ENCODE measurements around the gene RNF220. TPM values are rescaled to one million over a fixed set of nuclear protein-coding genes. Genes with fewer than 3 reads are reported as not detected.

RNF220 gene
- total and polyA plus RNA-seq, 2 of the 4 experiments (the other 2 are of a cell fraction) = 71.8 to 77.1 TPM

DNA sequence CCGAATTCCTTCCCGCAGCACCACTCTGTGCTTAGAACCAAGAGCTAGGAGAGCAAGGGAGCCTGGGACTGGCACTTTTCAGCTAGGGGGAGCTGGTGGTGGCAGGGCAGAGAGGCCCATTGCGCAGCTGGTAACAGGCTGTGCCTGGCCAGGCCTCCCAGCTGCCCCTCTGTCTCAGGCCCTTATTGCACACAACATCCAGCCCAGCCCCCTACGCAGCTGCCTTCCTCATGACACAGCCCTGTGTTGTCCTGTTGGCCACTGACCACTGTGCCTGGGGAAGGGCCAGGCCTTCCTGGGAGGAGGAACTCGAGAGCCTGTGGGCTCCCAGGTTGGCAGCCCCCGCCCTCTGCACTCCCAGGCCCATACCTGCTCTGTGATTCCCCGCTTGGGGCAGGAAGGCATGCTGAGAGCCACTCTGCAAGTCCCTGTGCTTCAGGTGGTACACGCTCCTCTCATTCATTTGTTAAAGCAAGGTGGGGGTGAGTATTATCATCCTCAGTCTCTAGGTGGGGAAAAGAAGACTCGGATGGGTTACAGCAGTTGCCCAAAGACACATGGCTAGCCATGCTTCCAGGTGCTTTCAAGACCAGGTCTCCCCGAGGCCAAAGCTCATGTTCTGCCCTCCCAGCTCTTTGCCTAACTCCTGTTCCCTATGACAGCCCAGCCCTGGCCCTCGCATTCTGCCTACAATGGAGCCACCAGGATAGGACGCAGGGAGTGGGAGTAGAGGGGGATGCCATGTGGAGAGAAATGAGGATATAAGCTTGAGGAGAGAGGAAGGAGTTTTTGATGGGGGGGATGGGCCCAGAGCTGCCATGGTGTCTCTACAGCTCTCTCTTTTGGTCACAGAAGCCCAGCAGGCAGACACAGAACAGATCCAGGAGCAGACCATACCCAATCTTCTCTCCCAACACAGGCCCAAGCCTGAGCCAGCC, 187.4 kb downstream of the RNF220 start:
- Histone ChIP-seq H2AFZ (replicated peaks; ENCODE audit: low read length, poor library complexity) (no peak overlapping the region), H3K4me2 (ENCODE audit: low read depth, low read length) (no peak overlapping the region), H4K91ac (ENCODE audit: insufficient read depth, low read depth, low read length) (no peak overlapping the region), H3K4me1 (ENCODE audit: control insufficient read depth, insufficient read depth, low read length) (no peaks in the 10 kb centered on the region), H2AK5ac (ENCODE audit: low read depth, low read length) (no peak overlapping the region), H3K23ac (ENCODE audit: low read depth, low read length) (no peak overlapping the region), H3K36me3 (ENCODE audit: control insufficient read depth, insufficient read depth, low read length) (no peaks in the 10 kb centered on the region), H3K14ac (replicated peaks; ENCODE audit: low read depth, low read length) (no peak overlapping the region), H3K4ac (ENCODE audit: low read depth, low read length) (no peak overlapping the region), H2AK9ac (replicated peaks; ENCODE audit: low read depth, low read length, poor library complexity) (no peak overlapping the region), H3K56ac (ENCODE audit: extremely low read depth, insufficient read depth, low read length) (no peak overlapping the region), H3K4me3 (ENCODE audit: insufficient read depth, low read depth, low read length) (no peak overlapping the region), H4K8ac (ENCODE audit: low read depth in 2 of 2, low read length in 2 of 2) (no peak overlapping the region; a peak in 1 of 4 replicates), H3K18ac (ENCODE audit: low read depth, low read length) (no peak overlapping the region), H2BK20ac (ENCODE audit: low read depth, low read length) (no peak overlapping the region), H3K9me3 (ENCODE audit: control insufficient read depth, insufficient read depth, low read length) (no peaks in the 10 kb centered on the region), H3K9me1 (ENCODE audit: insufficient read depth, low read length) (no peaks in the 10 kb centered on the region), H4K20me1 (ENCODE audit: insufficient read depth, low read length) (no peaks in the 10 kb centered on the region), H3K9ac (ENCODE audit: low read depth, low read length) (no peak overlapping the region), H3K27me3 (ENCODE audit: control insufficient read depth, insufficient read depth, low read length) (peaks cover 40% of the 10 kb centered on the region), H4K5ac (ENCODE audit: low read depth, low read length) (no peak overlapping the region), H3K79me1 (ENCODE audit: low read depth in 1 of 2, low read length in 2 of 2) (no peaks in the 10 kb centered on the region), H2BK5ac (ENCODE audit: low read depth, low read length, poor library complexity, severe bottlenecking) (no peak overlapping the region), H3K27ac (ENCODE audit: insufficient read depth, low read length) (no peak overlapping the region), H2BK15ac (ENCODE audit: low read depth, low read length) (no peak overlapping the region), H2BK120ac (ENCODE audit: low read depth, low read length) (no peak overlapping the region)
- no CpG with 5 or more reads among the region's 12 CpGs for WGBS, 2 experiments (ENCODE audit: extremely low coverage in 2 of 2, insufficient read length in 1 of 2)
- ATAC-seq (ENCODE audit: low read depth) (no peak), DNase-seq (no peak)
- no TSS peak for BruUV-seq (replicated peaks)
- in situ Hi-C loops (cut with MboI; ENCODE audit: low sequenced_read_pairs) (no loop called here), dilution Hi-C loops (cut with HindIII; ENCODE audit: low sequenced_read_pairs, unreplicated experiment) (no loop called here), intact Hi-C loops (cut with micrococcal nuclease) (no loop called here)
- ChIA-PET CTCF (no interaction called here), POLR2A (ENCODE audit: unreplicated experiment) (no interaction called here)
- no peak for TF ChIP-seq RFX5 (IDR thresholded peaks at IDR 0.05; ENCODE audit: low read depth, low read length)
- TF ChIP-seq CHD1 (IDR thresholded peaks at IDR 0.05; ENCODE audit: low read depth, low read length) = no peak
- no peak for TF ChIP-seq POLR2A (IDR thresholded peaks at IDR 0.05; ENCODE audit: low read depth, low read length)
- TF ChIP-seq BHLHE40 (IDR thresholded peaks at IDR 0.05; ENCODE audit: low read depth, low read length) = no peak
- TF ChIP-seq, protein P1, sequence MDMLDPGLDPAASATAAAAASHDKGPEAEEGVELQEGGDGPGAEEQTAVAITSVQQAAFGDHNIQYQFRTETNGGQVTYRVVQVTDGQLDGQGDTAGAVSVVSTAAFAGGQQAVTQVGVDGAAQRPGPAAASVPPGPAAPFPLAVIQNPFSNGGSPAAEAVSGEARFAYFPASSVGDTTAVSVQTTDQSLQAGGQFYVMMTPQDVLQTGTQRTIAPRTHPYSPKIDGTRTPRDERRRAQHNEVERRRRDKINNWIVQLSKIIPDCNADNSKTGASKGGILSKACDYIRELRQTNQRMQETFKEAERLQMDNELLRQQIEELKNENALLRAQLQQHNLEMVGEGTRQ (IDR thresholded peaks at IDR 0.05; ENCODE audit: low read depth, low read length) = no peak
- TF ChIP-seq CEBPB (IDR thresholded peaks at IDR 0.05; ENCODE audit: low read depth, low read length) = no peak
- TF ChIP-seq FOS (IDR thresholded peaks at IDR 0.05; ENCODE audit: low read depth, low read length) = no peak
- TF ChIP-seq, protein P2, sequence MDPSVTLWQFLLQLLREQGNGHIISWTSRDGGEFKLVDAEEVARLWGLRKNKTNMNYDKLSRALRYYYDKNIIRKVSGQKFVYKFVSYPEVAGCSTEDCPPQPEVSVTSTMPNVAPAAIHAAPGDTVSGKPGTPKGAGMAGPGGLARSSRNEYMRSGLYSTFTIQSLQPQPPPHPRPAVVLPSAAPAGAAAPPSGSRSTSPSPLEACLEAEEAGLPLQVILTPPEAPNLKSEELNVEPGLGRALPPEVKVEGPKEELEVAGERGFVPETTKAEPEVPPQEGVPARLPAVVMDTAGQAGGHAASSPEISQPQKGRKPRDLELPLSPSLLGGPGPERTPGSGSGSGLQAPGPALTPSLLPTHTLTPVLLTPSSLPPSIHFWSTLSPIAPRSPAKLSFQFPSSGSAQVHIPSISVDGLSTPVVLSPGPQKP (IDR thresholded peaks at IDR 0.05; ENCODE audit: borderline replicate concordance, low read depth, low read length) = no peak
- no peak for TF ChIP-seq SMC3 (IDR thresholded peaks at IDR 0.05; ENCODE audit: low read depth, low read length)
- TF ChIP-seq MXI1 (IDR thresholded peaks at IDR 0.05; ENCODE audit: borderline replicate concordance, low read depth, low read length) = no peak
- TF ChIP-seq, protein P3, sequence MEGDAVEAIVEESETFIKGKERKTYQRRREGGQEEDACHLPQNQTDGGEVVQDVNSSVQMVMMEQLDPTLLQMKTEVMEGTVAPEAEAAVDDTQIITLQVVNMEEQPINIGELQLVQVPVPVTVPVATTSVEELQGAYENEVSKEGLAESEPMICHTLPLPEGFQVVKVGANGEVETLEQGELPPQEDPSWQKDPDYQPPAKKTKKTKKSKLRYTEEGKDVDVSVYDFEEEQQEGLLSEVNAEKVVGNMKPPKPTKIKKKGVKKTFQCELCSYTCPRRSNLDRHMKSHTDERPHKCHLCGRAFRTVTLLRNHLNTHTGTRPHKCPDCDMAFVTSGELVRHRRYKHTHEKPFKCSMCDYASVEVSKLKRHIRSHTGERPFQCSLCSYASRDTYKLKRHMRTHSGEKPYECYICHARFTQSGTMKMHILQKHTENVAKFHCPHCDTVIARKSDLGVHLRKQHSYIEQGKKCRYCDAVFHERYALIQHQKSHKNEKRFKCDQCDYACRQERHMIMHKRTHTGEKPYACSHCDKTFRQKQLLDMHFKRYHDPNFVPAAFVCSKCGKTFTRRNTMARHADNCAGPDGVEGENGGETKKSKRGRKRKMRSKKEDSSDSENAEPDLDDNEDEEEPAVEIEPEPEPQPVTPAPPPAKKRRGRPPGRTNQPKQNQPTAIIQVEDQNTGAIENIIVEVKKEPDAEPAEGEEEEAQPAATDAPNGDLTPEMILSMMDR (conservative IDR thresholded peaks at IDR 0.05; ENCODE audit: low read depth, low read length) = no peak
- no peak for TF ChIP-seq RCOR1 (IDR thresholded peaks at IDR 0.05; ENCODE audit: insufficient replicate concordance, low read length)
- TF ChIP-seq NFE2L2 (IDR thresholded peaks at IDR 0.05; ENCODE audit: low read depth, low read length) = no peak
- no peak for TF ChIP-seq MAZ (IDR thresholded peaks at IDR 0.05; ENCODE audit: borderline replicate concordance, low read depth, low read length)
- no peak for TF ChIP-seq MAFK (IDR thresholded peaks at IDR 0.05; ENCODE audit: low read depth, low read length)
